GM10248 (cell line): ENCODE results near the gene SRRM5.
"Not testable (repeated sequence)": the region's sequence is repeated elsewhere in the genome, so short reads cannot be mapped to it uniquely, and the experiment has no call there.

Experiments used
- CTCF ChIA-PET: fragments of 300-600 bp; sonication (Branson Sonifier 250); formaldehyde crosslinking; extraction: SDS; loops from one replicate; lab custom pipeline; 2021; ENCODE audit warnings: antibody characterized with exemption; lab: Yijun Ruan, JAX
- POLR2A ChIA-PET: fragments of 350-650 bp; sonication (Branson Sonifier 250); formaldehyde crosslinking; extraction: SDS; loops from one replicate; lab custom pipeline; 2020; ENCODE audit warnings: antibody characterized with exemption; lab: Yijun Ruan, JAX
- DNase-seq: peaks from one replicate; pipeline ENCODE4 v3.0.0; 2012; ENCODE audit errors: extremely low spot score
- TF ChIP-seq, protein P1 (sequence below): IDR thresholded peaks from 2 replicates; pipeline ENCODE4 v1.5.1; 2012; ENCODE audit warnings: mild to moderate bottlenecking, low read depth; ENCODE audit errors: extremely low read depth, missing control alignments, control extremely low read depth

Gene SRRM5

DNA sequence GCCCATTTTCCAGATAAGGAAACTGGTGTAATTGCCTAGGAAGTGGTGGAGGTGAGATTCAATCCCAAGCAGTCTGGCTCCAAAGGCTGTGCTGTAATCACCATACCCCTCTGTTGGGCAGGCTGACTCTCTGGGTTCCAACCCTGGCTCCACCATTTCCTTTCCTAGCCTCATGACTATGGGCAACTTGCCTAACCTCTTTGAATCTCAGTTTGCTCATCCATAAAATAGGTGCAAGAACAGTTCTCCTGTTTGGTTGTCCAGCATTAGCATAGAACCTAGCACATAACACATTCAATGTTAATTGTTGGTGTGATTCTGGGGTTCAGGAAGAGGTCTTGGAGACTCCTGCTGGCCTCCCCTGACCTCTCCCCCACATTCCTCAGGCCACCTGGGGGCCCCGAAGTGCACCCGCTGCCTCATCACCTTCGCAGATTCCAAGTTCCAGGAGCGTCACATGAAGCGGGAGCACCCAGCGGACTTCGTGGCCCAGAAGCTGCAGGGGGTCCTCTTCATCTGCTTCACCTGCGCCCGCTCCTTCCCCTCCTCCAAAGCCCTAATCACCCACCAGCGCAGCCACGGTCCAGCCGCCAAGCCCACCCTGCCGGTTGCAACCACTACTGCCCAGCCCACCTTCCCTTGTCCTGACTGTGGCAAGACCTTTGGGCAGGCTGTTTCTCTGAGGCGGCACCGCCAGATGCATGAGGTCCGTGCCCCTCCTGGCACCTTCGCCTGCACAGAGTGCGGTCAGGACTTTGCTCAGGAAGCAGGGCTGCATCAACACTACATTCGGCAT, 13.2 kb upstream of the SRRM5 start:
- TF ChIP-seq, protein P1, sequence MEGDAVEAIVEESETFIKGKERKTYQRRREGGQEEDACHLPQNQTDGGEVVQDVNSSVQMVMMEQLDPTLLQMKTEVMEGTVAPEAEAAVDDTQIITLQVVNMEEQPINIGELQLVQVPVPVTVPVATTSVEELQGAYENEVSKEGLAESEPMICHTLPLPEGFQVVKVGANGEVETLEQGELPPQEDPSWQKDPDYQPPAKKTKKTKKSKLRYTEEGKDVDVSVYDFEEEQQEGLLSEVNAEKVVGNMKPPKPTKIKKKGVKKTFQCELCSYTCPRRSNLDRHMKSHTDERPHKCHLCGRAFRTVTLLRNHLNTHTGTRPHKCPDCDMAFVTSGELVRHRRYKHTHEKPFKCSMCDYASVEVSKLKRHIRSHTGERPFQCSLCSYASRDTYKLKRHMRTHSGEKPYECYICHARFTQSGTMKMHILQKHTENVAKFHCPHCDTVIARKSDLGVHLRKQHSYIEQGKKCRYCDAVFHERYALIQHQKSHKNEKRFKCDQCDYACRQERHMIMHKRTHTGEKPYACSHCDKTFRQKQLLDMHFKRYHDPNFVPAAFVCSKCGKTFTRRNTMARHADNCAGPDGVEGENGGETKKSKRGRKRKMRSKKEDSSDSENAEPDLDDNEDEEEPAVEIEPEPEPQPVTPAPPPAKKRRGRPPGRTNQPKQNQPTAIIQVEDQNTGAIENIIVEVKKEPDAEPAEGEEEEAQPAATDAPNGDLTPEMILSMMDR = no peak
- CTCF ChIA-PET = interaction anchor here (1.8 kb wide), 1 partner anchor 151 kb away, joined by 5 read pairs; no protein-coding TSS in a partner anchor
- POLR2A ChIA-PET = no interaction called here
- DNase-seq = no peak

DNA sequence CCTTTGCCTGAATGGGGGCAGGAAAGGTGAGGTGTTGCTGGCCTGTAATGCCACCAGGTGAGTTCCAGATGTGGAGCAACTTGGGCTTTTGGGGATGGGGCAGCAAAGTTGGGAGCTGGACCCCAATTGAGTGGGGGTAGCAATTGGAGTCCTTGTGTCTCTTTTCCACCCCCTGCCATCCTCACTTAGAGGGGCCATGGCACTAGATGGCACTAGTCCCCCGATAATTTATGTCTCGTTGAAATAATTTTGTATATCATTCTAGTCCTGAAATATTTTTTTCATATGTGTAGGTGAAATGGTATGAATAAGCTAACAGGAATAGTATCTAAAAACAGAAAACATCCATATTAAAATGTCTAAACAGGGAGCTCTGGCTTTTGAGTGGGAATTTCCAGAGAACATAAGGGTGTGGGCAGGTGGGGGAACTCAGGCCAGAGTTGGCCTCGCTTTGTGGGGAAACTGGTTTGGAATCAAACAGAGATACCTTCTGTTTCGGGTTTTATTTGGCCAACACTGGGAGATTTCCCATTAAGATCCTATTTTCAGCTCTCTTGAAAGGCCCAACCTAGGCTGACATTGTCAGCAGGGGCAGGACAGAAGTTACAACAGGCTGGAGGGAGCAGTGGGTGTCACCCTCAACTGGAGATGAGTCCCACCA, 12.1 kb upstream of the SRRM5 start:
- no peak for DNase-seq
- TF ChIP-seq, protein P1 = no peak
- POLR2A ChIA-PET = no interaction called here
- CTCF ChIA-PET = interaction anchor here (0.9 to 1.8 kb wide), 5 partner anchors 12 to 167 kb away, joined by 3 to 6 read pairs (median 3); partner anchors contain the start of gene SRRM5

DNA sequence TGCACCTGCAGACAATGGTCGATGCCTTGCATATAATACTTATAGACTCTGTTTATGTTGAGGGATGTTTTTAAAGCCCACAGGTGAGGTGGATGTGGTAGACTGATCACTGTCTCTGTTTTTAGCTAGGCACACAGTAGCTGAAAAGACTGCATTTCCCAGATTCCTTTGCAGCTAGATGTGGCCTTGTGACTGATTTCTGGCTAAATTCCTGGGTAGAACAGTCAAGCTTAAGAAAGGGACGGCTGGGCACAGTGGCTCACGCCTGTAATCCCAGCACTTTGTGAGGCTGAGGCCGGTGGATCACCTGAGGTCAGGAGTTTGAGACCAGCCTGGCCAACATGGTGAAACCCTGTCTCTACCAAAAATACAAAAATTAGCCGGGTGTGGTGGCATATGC, 11.6 kb upstream of the SRRM5 start:
- POLR2A ChIA-PET, DNase-seq: not testable (repeated sequence)
- CTCF ChIA-PET = interaction anchor here (0.9 to 1.8 kb wide), 5 partner anchors 11 to 168 kb away, joined by 3 to 6 read pairs (median 3); partner anchors contain the start of gene SRRM5

DNA sequence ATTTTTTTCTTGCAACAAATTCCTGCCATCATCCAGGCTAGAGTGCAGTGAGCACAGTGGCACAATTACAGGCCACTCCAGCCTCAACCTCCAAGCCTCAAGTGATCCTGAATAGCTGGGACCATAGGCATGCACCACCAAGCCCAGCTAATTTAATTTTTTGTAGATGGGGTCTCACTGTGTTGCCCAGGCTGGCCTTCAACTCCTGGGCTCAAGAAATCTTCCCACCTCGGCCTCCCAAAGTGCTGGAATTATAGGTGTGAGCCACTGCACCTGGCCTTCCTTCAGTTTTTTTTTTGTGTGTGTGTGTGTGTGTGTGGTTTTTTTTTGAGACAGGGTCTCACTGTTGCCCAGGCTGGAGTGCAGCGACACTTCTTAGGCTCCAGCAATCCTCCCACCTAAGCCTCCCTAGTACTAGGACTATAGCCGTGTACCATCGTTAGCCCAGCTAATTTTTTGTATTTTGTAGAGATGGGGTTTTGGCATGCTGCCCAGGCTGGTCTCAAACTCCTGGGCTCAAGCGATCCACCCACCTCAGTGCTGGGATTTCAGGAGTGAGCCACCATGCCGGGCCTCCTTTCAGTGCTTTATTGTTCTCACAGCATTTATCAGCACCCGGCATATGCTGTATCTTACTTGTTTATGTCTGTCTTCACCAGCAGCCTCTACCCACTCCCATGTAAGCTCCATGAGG, 5.9 kb upstream of the SRRM5 start:
- ChIA-PET CTCF (interaction anchor here (1.1 to 3.0 kb wide), 4 partner anchors 9 to 159 kb away, joined by 4 to 8 read pairs (median 4); partner anchors contain the start of gene ZNF576), POLR2A (interaction anchor here (0.7 to 1.1 kb wide), 3 partner anchors 10 to 1472 kb away, joined by 3 to 7 read pairs (median 6); partner anchors contain the start of genes IRGQ and ZNF576)
- TF ChIP-seq, protein P1 = no peak
- no peak for DNase-seq

DNA sequence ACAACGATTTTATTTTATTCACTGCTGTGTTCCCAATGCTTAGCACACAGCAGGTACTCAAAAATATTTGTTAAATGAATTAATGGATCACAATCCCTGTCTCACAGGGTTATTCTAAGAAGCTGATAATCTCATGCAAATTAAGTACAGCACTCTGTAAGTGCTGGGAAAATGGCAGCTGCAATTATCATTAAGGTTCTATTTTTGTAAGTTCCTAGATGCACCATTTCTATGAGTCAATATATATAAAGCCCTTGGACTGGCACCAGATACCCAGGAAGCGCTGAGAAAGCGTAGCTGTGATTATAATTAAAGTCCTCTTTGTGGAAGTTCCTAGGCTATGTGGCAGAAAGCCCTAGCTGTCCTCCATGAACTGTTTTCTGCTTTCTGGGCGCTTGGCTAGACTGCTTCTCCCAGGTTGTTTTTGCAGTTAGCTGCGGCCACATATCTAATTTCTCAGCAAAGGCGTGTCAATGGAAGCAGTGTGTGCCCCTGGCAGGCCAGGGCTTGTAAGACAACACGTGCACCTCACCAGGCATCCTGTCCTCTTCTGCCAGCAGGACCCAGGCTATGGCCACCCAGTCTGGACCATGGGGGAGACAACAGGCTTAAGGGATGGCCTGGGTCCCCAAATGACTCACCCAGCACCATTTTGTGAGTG, 5.2 kb upstream of the SRRM5 start:
- ChIA-PET POLR2A (interaction anchor here (1.1 to 1.3 kb wide), 2 partner anchors 10 to 143 kb away, joined by 3 to 7 read pairs; partner anchors contain the start of genes IRGQ and ZNF576), CTCF (interaction anchor here (1.1 to 3.0 kb wide), 4 partner anchors 10 to 160 kb away, joined by 4 to 8 read pairs (median 4); partner anchors contain the start of gene ZNF576)
- DNase-seq = no peak
- TF ChIP-seq, protein P1 = no peak
